Brain microvascular endothelial cell (primary cell): ENCODE measurements around the gene C8G.

Experiments used
- DNase-seq: peaks from one replicate; pipeline ENCODE4 v3.0.0-alpha.2; 2020
- H3K27ac ChIP-seq: fragments of 250-450 bp; sonication (Bioruptor Pico); 2 replicates; pipeline ENCODE4 v1.5.1; 2020; ENCODE audit warnings: mild to moderate bottlenecking, moderate library complexity
- H3K27me3 ChIP-seq: fragments of 250-450 bp; sonication (Bioruptor Pico); replicated peaks from 2 replicates; pipeline ENCODE4 v1.5.1; 2020; ENCODE audit warnings: mild to moderate bottlenecking
- H3K36me3 ChIP-seq: fragments of 250-450 bp; sonication (Bioruptor Pico); replicated peaks from 2 replicates; pipeline ENCODE4 v1.5.1; 2020; ENCODE audit warnings: mild to moderate bottlenecking
- H3K4me3 ChIP-seq: 2 replicates; pipeline ENCODE4 v1.5.1; 2011; ENCODE audit warnings: low read depth, mild to moderate bottlenecking, control low read depth, low read length, moderate library complexity
- CTCF ChIP-seq: IDR thresholded peaks from 2 replicates; pipeline ENCODE4 v1.5.1; 2011; ENCODE audit warnings: low read depth, mild to moderate bottlenecking, moderate library complexity, low read length, control low read depth, inconsistent platforms; ENCODE audit errors: missing control alignments
- in situ Hi-C: cut with HindIII; loops from 2 replicates; pipeline ENCODE4 v1.10.0; 2017; ENCODE audit warnings: low sequenced_read_pairs, low pct_ligation_motif_present

Gene C8G

GRCh38 chr9:136947028-136947891 lies 2.2 kb downstream of the C8G start:
- Histone ChIP-seq H3K27me3 (no peaks in the 10 kb centered on the region), H3K27ac (no peak overlapping the region), H3K36me3 (peaks cover 11% of the 10 kb centered on the region), H3K4me3 (no peak overlapping the region)
- in situ Hi-C loops = loop anchor here (25.0 kb wide), 1 partner anchor 90 kb away; the partner anchor contains the start of genes ABCA2, FUT7 and NPDC1
- no peak for TF ChIP-seq CTCF
- DNase-seq = no peak

GRCh38 chr9:136947955-136948510 lies 3.0 kb downstream of the C8G start:
- TF ChIP-seq CTCF = peak; percentile 68
- H3K4me3 ChIP-seq = no peak overlapping the region
- peaks cover 3% of the 10 kb centered on the region for H3K36me3 ChIP-seq
- no peak overlapping the region for H3K27ac ChIP-seq
- in situ Hi-C loops = loop anchor here (25.0 kb wide), 1 partner anchor 89 kb away; the partner anchor contains the start of genes ABCA2, FUT7 and NPDC1
- no peak for DNase-seq
- H3K27me3 ChIP-seq = no peaks in the 10 kb centered on the region

- no peak for DNase-seq
- in situ Hi-C loops = loop anchor here (25.0 kb wide), 1 partner anchor 88 kb away; the partner anchor contains the start of genes ABCA2, FUT7 and NPDC1
- H3K36me3 ChIP-seq = no peaks in the 10 kb centered on the region
- no peak for TF ChIP-seq CTCF
- H3K27me3 ChIP-seq = no peaks in the 10 kb centered on the region
- H3K27ac ChIP-seq = no peak overlapping the region
- H3K4me3 ChIP-seq = peak overlapping the region; percentile 53
These were observed 4.3 kb downstream of the C8G start for GRCh38 chr9:136949239-136949816.

- H3K36me3 ChIP-seq = no peaks in the 10 kb centered on the region
- in situ Hi-C loops = loop anchor here (25.0 kb wide), 1 partner anchor 87 kb away; the partner anchor contains the start of genes ABCA2, FUT7 and NPDC1
- peak overlapping the region; percentile 53 for H3K4me3 ChIP-seq
- TF ChIP-seq CTCF = no peak
- DNase-seq = peak; percentile 81
- no peaks in the 10 kb centered on the region for H3K27me3 ChIP-seq
- H3K27ac ChIP-seq = no peak overlapping the region
These were observed 5.0 kb downstream of the C8G start for GRCh38 chr9:136949817-136950655.

DNA sequence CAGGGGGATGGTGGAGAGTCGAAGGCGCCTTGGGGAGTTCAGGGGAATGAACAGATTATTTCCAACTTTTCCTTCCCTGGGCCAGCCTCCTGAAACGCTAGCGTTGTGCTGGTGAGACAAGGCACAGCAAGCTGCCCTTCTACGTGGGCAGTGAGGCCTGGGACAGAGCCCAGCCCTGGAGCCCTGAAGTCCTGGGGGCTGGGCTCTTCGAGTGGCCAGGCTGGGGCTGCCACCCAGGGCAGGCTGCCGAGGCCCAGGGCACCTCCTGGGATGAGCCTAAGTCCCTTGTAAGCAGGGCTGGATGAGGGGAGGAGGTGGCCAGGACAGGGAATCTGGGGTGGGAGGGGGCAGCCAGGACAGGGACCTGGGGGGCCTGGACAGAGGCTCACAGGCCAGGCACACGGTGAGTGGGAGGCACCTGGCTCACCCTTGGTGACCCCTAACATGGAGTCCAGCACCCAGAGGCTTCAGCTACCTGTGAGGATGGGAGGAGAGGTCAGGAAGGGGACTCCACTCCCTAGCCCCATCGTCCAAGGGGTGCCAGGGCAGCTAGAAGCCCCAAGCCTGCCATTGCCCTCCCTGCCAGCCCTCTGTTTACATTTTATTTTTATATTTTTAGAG lies 5.7 kb downstream of the C8G start:
- H3K27ac ChIP-seq = no peak overlapping the region
- H3K27me3 ChIP-seq = no peaks in the 10 kb centered on the region
- no peak for TF ChIP-seq CTCF
- H3K4me3 ChIP-seq = peak overlapping the region; percentile 53
- DNase-seq = no peak
- in situ Hi-C loops = no loop called here
- no peaks in the 10 kb centered on the region for H3K36me3 ChIP-seq
